Limb (tissue), 2 donors: ENCODE measurements around the gene KRTAP12-2.

Experiments
- DNase-seq, 2 donors: peaks; one replicate each; pipeline ENCODE4 v3.0.0-alpha.2; 2016; ENCODE audit errors: extremely low spot score in 2 of 2

The KRTAP12-2 gene, protein sequence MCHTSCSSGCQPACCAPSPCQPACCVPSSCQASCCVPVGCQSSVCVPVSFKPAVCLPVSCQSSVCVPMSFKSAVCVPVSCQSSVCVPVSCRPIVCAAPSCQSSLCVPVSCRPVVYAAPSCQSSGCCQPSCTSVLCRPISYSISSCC

DNA sequence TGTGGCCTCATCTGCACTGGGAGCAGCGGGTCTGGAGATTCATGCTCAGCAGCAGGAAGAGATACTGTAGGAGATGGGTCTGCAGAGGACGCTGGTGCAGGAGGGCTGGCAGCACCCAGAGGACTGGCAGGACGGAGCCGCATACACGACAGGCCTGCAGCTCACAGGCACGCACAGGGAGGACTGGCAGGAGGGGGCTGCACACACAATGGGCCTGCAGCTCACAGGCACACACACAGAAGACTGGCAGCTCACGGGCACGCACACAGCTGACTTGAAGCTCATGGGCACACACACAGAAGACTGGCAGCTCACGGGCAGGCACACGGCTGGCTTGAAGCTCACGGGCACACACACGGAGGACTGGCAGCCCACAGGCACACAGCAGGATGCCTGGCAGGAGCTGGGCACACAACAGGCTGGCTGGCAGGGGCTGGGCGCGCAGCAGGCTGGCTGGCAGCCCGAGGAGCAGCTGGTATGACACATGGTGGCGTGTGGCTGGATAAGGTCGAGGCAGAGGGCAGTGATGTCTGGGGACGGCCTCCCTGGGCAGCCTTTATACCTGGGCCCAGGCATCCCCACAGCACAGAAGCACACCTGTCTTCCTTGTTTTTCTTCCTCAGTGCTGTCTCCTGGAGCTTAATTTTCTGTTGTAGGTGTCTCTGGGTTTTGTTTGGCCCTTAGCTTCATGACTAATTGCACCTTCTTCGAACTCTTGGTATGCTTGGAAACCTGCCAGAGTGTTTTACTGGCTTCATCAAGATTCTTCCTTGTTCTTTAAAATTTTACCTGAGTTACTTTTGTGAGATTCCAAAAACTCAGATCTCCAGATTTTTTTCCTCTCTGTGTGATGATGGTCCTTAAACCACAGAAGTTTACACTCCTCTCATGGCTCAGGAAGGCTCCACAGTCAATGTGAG is at the start of gene KRTAP12-2:
TSS of gene KRTAP12-2 (minus strand) at position 527 of the 920 bp plus-strand sequence. CDS start at position 486, 41 bp downstream.
- no peak for DNase-seq

DNA sequence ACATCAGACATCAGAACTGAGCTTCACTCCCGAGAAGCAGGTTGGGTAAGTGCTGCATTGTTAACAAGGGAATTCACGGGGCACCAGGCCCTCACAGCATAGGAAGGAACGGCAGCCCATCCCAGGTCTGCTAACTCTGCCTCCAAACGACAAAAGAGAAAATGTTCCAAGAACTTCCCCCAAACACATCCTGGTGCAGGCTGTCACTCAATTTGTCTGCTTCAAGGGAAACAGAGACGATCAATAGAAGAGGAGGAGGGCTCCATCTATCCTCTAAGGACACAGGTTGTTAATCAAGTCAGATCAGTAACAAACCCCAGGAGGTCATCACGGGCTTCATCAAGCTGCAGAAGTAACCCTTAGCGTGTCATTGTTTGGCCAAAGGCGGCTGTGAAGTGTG is 48.2 kb upstream of the KRTAP12-2 start:
- no peak for DNase-seq

DNA sequence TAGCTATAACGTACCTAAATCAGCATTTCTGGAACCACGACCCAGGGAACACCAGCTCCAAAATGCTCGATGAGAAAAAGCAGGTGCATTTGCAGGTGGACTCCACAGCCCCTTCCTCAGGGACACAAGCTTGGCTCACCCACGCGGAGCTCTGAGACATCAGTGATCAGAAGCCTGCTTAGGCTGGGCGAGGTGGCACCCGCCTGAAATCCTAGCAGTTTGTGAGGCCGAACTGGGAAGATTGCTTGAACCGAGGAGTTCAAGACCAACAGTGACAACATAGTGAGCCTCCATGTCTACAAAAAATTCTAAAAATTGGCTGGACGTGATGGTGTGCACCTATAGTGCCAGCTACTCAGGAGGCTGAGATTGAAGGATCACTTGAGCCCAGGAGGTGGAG is 47.1 kb upstream of the KRTAP12-2 start:
- DNase-seq, result peak in 1 of 2 donors; percentile 4

DNA sequence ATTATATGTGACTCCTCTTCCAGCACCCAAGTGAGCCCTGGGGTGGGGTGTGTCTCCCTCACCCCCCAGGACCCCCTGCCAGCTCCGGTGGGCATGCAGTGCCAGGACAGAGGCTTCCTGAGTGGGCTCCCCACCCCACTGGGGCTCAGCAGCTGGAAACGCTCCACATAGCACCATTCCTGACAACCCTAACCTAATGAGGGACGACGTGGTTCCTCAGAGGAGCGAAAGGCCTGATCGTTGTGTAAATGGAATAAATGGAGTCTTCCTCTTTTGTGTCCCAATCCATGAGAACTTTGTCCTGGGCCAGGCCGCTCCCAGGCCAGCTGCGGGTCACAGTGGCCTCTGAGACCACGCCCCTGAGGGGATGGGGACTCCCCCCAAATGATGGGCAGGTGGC is 46.4 kb upstream of the KRTAP12-2 start:
- peak in 1 of 2 donors; percentile 18 for DNase-seq

DNA sequence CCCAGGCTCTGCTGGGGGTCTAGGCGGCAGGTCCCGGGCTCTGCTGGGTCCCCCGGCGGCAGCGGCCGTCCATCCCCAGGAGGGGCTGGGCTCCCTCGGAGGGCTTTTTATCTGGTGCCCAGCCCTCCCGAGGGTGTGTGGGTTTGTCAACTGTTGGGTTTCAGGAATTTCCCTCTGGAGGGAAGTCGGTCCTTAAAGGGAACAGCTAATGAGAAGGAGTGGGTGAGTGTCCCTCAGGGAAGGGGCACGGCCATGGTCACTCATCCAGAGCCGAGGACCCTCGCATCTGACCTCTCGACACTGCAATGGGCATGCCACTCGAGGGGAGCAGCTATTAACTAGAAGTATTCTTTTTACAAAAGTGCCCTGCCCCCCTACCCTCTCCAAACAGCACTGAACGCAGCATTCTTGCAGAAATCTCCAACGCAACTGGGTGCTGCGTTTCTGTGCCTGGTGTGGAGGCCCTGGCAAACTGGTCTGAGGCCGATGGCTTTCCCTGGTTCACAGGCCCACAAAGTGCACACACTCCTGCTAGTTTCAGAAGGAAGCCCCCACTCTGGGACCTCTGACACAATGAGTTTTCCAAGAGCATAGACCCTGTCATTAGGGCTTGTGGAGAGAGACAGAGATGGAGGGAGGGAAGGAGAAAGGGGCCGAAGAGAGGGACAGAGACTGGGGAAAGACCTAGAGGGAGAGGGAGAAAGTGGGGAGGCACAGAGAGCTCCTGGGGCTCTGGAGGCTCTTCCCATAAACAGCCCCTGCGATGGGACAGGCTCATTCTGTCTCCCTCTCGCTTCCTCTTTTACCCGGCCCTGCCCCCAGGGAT is 45.7 kb upstream of the KRTAP12-2 start:
- peak in 1 of 2 donors; percentile 13 for DNase-seq

DNA sequence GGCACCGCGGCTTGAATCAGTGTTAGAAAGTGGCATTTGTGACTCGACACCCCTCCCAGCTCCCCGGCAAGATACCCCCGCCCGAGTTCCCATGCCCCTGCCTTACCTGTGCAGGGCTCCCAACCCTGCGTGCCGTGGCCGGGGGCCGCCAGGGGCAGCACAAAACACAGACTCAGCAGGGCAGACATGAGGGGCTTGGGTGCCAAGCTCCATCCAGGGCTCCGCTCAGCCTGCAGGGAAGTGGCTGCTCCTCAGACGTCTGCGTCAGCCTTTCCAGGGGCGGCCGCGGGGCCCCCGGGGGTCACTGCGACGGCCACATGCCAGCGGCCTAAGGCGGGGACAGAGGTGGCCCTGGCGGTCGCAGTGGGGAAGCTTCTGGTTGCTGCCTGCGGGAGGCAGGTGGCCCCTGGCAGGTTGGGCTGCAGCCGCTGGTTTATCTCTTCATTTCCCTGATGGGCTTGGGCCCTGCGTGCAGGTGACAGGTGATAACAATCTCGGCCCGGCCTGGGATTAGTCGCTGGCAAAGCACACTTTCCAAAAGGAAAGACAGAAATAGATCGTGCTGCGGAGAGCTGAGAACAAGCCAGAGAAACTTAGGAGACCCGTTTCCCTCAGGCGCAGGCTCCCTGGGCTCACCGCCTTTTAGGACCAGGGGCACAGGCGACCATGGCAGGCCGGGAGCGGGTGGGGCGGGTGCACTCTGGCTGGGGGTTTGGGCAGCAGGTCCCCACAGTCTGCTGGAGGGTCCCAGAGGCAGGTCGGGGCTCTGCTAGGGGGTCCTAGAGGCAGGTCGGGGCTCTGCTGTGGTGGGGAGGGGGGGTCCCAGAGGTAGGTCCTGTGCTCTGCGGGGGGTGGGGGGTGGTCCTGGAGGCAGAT is 44.8 kb upstream of the KRTAP12-2 start, which contains the start of gene TSPEAR:
TSS of gene TSPEAR (minus strand) at position 246 of the 876 bp plus-strand sequence. CDS start at position 188, 58 bp downstream.
- peak in 1 of 2 donors; percentile 29 for DNase-seq

DNA sequence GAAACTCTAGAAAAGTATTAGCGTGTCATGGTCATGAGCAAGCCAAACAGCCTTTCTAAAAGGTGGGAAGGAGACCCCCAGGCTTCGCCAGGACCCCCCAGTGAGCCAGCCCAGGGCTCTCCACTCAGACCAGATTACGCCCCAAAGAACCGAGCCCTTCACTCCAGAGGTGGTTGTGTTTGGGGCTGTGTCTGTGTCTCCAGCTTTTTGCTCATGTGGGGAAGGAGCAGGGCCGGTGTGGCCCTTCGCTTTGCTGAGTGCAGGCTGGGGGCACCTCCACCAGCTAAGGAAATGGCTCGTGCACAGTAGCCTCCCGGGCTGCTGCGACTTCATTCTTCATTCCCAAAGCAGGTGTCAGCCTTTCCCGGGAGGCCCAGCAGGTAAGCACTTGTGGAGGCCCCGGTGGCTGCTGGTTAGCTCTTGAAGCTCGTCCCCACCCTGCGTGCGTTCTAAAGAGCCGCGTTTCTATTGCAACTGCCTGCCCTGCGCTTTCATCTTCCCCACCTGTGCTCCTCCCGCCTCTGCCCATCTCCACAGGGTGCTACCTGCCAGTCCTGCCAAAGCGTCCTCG is 44.1 kb upstream of the KRTAP12-2 start:
- peak in 1 of 2 donors; percentile 37 for DNase-seq

DNA sequence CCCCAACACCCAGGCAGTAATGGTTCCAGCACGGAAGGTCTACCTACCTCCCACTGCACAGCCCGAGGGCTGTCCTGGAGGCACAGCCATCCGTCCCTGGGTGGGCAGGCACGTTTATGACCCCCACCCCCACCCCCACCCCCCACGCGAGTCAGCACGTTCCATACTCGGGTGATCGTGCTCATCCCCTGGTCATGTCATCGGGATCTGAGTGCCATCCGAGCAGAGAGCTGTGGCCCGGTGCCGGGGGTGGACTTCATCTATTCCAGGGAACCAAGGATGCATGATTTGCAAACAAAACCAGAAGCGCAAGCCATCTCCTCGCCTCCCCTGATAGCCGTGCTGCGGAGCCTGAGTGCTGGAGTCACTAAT is 43.6 kb upstream of the KRTAP12-2 start:
- no peak for DNase-seq

DNA sequence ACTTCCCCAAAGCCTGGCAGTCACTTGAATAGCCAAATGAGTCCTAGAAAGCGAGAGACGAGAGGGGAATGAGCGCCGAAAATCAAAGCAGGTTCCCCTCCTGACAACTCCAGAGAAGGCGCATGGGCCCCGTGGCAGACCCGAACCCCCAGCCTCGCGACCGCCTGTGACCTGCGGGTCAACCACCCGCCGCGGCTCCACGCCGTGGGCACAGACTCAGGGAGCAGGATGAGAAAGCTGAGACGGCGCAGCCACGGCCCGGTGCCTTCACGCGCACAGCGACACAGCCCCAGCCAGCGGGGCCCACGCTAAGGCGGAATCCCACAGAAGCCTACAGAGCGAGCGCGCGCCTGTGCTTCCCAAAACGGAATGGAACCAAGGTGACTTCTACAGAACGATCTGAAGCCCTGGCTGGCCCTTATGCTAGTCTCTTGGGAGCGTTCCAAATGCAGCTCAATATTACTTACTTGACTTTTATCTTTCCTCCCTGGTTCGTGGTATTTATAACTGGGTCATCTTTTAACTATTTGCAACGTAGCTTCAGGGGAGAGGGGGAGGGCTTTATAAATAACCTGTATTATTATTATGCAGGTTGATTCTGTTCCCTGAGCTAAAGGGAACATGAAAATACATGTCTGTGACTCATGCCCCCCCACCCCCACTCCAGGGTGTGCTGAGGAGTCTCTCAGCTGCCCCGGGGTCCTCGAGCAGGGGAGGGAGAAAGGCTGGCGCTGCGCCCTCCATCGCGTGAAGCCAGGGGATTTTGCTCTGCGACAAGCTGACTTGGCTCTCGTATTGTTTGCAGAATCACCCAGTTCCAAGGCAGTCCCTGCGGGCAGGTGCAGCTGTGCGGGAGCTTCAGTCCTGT is 42.9 kb upstream of the KRTAP12-2 start:
- peak in 1 of 2 donors; percentile 44 for DNase-seq

DNA sequence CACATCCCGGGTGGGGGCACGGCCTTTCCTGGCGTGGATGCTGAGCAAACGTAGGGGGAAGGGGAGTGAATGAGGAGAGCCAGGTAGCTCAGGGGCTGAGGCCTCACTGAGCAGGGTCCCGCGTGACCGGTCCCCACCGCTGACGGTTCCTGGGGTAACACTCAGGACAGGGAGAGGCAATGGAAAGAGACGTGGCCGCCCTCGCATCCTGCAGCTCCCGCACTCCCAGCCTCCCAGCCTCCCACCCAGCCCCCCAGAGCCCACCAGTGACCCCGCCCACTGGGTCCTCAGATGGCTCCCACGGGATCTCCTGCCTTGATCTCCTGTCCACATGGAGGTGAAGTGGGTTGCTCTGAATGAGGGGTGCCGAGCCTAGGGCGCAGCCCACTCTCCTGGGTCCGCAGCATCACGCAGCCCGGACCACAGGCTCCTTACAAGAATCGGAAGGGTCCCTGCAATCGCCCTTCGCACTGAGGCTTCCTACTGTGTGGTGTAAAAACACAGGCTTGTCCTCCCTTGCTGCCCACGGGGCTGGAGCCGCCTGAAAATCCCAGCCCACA is 42.2 kb upstream of the KRTAP12-2 start:
- no peak for DNase-seq

DNA sequence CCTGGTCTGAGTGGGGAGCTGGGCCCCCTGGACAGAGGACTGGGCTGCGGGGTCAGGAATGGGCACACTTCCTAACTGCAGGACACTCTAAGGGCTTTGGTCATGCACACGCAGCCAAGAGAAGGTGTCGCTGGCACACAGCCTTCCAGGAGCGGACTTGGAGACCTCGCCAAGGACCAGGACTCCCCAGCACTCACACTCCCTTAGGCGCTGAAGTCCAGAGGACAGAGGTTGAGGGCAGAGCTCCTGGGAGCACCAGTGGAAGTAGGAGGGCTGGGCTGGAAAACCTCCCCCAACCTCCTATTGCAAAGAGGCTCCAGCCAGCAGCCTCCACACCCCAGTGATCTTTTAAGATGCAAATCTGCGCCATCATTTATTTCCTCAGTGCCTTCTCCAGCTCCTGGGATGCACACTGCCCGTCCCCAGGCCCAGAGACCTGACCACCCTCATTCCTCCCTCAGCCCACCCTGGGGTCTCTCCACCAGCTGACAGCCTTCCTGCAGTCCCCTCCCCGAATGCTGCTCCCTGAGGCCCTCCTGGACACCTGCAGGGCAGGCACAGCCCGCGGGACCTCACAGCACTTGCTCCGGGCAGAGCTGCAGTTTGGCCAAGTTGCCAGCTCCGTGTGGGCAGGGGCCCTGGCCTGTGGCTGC is 41.6 kb upstream of the KRTAP12-2 start:
- no peak for DNase-seq

DNA sequence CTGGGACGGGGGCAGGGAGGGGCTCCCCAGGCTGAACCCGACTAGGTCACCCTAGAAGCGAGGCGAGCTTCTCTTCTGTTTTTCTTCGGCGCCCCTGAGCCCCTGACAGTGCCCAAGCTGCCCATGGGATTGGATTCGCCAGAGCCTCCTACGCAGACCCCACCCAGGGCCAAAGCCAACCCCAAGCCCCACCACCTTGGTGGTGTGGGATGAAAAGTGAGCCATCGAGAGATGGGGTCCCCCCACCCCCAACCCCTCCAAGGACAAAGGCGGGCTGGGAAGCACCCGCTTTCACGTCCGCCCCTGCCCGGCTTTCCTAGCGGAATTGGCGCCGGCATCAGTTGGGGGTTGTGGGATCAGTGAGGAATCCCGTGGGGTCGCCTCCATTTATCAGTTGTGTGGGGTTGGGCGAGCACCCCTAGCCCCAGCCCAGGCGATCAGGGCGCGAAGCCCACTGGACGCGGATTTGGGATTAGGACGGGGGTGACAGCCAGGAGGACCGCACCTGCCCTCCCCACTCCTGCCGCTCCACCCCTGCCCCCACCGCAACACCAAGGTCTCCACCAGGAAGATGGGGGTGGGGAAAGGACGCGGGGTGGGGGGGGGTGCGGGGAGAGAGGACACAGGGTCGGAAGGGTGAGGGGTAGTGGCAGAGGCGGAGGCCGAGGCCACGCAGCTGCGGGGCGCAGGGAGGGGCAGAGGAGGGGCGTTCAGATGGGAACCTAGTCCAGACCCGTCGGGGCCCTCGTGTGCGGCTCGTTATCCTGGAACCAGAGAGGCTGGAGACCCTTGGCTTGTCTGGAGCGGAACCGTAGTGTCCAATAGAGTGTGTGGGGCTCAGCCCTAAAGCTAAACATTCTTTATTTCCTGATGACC is 40.2 kb upstream of the KRTAP12-2 start:
- DNase-seq, result no peak

DNA sequence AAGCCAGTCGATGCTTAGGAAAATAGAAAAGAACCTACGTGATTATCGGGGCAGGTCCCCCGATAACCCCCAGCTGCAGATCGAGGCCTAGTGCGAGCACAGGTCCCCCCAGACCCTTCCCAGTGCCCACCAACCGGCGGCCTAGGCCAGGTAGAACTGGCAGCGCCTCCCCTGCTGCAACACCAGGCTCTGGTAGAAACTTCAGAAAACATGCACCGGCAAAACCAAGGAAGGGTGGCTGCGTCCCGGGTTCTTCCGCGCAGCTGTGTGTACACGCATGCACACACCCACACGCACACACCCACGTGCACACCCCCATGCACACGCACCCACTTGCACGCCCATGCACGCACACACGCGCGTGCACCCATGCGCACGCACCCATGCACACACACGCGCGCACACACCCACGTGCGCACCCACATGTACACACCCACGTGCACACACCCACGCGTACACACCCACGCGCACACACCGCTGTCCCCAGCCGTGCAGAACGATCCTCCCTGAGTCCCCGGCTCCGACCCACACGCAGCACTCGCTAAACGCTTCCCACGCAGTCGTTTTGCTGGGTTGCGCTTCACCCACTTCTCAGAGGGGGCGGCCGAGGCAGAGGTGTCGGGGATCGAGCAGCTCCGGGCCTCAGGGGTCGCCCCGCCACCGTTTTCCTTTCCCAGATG is 39.4 kb upstream of the KRTAP12-2 start:
- no peak for DNase-seq

DNA sequence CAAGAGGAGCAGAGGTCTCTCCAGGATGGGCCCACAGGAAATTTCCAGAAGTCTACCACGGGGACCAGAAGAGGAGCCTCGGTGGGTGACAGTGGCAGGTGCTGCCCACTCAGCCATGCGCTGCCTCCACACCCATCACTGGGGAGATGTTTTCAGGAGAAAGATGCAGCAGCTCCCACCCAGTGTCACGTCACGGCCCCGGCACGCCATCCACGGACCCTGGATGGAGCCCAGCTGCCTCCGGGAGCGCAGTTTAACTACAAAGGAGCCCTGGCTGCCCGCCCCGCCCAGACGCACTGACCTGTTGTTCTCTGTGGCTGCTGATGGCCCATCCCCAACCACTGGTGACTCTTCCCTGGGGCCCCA is 37.9 kb upstream of the KRTAP12-2 start:
- DNase-seq, result no peak

DNA sequence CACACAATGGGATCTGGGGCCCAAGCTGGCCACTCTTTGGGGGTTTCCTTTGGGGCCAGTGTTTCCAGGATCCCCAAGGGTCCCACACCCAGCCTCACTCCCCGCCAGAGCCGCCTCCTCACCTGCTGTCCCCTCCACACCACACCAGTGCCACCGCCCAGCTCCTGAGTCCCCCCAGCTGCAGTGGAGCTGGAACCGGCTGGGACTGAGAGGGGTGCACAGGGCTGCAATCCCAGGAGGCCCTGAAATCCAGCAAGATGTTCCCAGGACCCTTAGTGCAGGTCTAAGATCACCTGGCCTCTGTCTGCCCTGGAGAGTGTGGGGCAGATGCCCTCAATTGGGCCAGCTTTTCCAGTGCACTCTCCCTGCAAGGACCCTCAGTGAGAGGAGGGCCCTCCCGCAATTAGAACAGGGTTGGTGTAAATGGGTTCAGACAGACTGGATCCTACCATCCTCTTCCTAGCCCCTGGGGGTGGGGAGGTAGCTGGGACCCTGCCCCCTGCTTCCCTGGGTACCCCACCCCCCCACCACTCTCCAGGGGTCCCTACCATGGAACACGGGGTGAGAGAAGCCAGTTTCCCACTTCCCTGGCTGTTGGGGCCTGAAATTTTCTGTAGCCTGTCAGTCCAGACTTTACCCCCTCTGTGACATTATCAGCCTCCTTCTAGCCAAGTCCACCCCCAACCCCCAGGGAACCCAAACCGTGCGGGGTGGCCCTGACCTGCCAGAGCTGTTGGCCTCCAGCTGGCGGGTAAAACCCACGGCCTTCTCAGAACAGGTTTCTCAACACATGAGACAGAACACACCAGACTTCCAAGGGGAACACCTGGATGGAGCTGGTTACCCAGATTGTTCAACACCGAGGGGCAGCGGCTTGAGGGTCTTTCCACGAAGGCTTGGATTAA is 37.3 kb upstream of the KRTAP12-2 start:
- no peak for DNase-seq
